Measurements from ENCODE around the gene LNX1.

Gene LNX1

DNA sequence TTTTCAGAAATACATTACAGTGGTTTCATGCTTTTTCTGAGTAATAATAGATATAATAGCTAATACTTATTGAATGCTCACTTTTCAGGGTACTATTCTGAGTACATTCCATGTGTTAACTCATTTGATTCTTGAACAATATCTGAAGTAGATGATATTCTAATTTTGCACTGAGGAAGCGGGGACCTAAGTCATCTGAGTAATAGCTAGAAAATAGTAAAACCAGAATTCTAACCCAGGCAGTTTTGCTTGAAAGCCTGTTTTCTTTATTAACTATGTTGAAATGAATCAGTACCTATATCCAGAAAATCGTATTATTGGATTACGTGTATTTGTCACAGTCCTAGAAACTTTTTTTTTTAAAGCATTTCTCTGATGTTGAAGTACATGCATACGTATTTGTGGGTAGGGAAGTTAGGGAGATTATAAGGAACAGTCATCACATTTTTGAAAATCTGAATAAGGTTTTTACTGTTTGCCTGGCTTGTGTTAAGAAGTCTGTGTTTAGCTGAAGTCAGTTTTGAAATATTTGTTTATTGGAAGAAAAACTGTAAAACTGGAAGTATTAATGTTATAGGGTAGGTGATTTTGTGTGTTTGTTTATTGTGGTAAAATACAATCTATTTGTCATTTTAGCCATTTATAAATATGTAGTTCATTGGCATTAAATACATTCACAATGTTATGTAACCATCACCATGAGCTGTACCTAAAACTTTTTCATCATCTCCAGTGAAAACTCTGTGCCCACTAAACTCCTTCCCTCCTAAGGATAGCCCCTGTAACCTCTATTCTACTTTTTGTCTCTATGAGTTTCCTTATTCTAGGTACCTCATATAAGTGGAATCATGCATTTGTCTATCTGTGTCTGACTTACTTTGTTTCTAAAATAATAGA lies 158.5 kb downstream of the LNX1 start:
- H3K4me3 ChIP-seq (ENCODE audit: low read depth, low read length): no peak overlapping the region
- in situ Hi-C loops (cut with HindIII; ENCODE audit: low pct_ligation_motif_present, low sequenced_read_pairs): no loop called here
- TF ChIP-seq, protein P1, sequence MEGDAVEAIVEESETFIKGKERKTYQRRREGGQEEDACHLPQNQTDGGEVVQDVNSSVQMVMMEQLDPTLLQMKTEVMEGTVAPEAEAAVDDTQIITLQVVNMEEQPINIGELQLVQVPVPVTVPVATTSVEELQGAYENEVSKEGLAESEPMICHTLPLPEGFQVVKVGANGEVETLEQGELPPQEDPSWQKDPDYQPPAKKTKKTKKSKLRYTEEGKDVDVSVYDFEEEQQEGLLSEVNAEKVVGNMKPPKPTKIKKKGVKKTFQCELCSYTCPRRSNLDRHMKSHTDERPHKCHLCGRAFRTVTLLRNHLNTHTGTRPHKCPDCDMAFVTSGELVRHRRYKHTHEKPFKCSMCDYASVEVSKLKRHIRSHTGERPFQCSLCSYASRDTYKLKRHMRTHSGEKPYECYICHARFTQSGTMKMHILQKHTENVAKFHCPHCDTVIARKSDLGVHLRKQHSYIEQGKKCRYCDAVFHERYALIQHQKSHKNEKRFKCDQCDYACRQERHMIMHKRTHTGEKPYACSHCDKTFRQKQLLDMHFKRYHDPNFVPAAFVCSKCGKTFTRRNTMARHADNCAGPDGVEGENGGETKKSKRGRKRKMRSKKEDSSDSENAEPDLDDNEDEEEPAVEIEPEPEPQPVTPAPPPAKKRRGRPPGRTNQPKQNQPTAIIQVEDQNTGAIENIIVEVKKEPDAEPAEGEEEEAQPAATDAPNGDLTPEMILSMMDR (IDR thresholded peaks at IDR 0.05; ENCODE audit: low read depth, low read length, missing control alignments): no peak
- H3K27me3 ChIP-seq (replicated peaks): no peaks in the 10 kb centered on the region
- H3K36me3 ChIP-seq (replicated peaks): peaks cover 14% of the 10 kb centered on the region
- DNase-seq: no peak
- H3K27ac ChIP-seq: no peak overlapping the region

GRCh38 chr4:53431052-53431451 lies 160.2 kb downstream of the LNX1 start:
- no peak overlapping the region for H3K4me3 ChIP-seq (ENCODE audit: low read depth, low read length)
- TF ChIP-seq, protein P1 (IDR thresholded peaks at IDR 0.05; ENCODE audit: low read depth, low read length, missing control alignments): no peak
- no peak overlapping the region for H3K27ac ChIP-seq
- in situ Hi-C loops (cut with HindIII; ENCODE audit: low pct_ligation_motif_present, low sequenced_read_pairs): no loop called here
- no peak for DNase-seq
- peaks cover 17% of the 10 kb centered on the region for H3K36me3 ChIP-seq (replicated peaks)
- H3K27me3 ChIP-seq (replicated peaks): no peaks in the 10 kb centered on the region

- Histone ChIP-seq H3K27me3 (replicated peaks) (no peaks in the 10 kb centered on the region), H3K36me3 (replicated peaks) (peaks cover 17% of the 10 kb centered on the region), H3K27ac (no peak overlapping the region), H3K4me3 (ENCODE audit: low read depth, low read length) (no peak overlapping the region)
- TF ChIP-seq, protein P1 (IDR thresholded peaks at IDR 0.05; ENCODE audit: low read depth, low read length, missing control alignments): no peak
- no peak for DNase-seq
- in situ Hi-C loops (cut with HindIII; ENCODE audit: low pct_ligation_motif_present, low sequenced_read_pairs): no loop called here
These were observed 163.9 kb downstream of the LNX1 start for GRCh38 chr4:53427366-53427765.

DNA sequence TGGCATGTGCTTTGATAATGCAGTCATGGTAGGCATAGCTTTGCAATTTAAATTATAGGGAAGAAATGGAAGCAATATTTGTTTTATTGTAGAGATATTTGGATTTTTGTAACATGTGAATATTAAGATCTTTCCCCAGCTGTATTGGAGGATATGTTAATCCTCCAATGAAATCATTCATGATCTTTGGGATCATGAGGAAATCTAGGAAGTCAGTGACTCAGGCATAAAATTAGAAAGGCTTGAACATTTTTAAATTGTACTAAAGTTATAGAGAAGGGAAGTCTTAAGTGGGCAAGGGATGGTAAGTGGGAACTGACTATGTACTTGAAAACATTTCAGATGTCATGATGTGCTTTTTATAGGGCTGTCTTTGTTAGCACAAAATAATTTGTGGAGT lies 167.0 kb downstream of the LNX1 start:
- in situ Hi-C loops (cut with HindIII; ENCODE audit: low pct_ligation_motif_present, low sequenced_read_pairs): no loop called here
- H3K27me3 ChIP-seq (replicated peaks): no peaks in the 10 kb centered on the region
- TF ChIP-seq, protein P1 (IDR thresholded peaks at IDR 0.05; ENCODE audit: low read depth, low read length, missing control alignments): no peak
- no peak for DNase-seq
- H3K27ac ChIP-seq: no peak overlapping the region
- peaks cover 10% of the 10 kb centered on the region for H3K36me3 ChIP-seq (replicated peaks)
- no peak overlapping the region for H3K4me3 ChIP-seq (ENCODE audit: low read depth, low read length)

DNA sequence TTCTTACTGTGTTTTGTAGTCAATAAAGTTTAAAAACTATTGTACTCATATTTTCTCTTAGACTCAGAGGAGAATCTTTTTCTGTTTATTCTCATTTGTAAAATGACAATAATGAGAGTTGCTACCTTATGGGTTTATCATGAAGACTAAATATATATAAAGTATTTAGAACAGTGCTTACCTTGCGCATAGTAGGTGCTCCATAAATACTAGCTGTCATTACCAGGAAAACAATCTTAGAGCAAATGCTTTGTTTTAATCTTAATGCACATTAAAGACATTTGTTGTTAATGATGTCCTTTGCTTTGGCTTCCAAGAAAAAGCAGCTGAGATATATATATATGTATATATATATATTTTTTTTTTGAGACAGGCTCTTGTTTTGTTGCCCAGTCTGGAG lies 168.9 kb downstream of the LNX1 start:
- TF ChIP-seq, protein P1 (IDR thresholded peaks at IDR 0.05; ENCODE audit: low read depth, low read length, missing control alignments): no peak
- peaks cover 2% of the 10 kb centered on the region for H3K36me3 ChIP-seq (replicated peaks)
- no peak overlapping the region for H3K27ac ChIP-seq
- DNase-seq: no peak
- no peaks in the 10 kb centered on the region for H3K27me3 ChIP-seq (replicated peaks)
- in situ Hi-C loops (cut with HindIII; ENCODE audit: low pct_ligation_motif_present, low sequenced_read_pairs): no loop called here
- no peak overlapping the region for H3K4me3 ChIP-seq (ENCODE audit: low read depth, low read length)
